BJ (cell line): ENCODE results near the gene RAB3GAP1. TPM values are rescaled to one million over a fixed set of nuclear protein-coding genes. Genes with fewer than 3 reads are reported as not detected.

Experiments used
- CTCF ChIA-PET: fragments of 350-600 bp; formaldehyde crosslinking; extraction: SDS; loops from one replicate; lab custom pipeline; 2021; ENCODE audit warnings: antibody characterized with exemption, inconsistent platforms; lab: Yijun Ruan, JAX
- POLR2A ChIA-PET: fragments of 300-600 bp; sonication (Branson Sonifier 250); formaldehyde crosslinking; extraction: SDS; loops from one replicate; lab custom pipeline; 2021; ENCODE audit warnings: antibody characterized with exemption; lab: Charles Lee
- DNase-seq: peaks from one replicate; pipeline ENCODE4 v3.0.0-alpha.2; 2011; ENCODE audit warnings: low read depth
- H3K27me3 ChIP-seq: 2 replicates; pipeline ENCODE4 v1.6.0; 2011; ENCODE audit warnings: low read length; ENCODE audit not compliant: control insufficient read depth, insufficient read depth
- H3K36me3 ChIP-seq: 2 replicates; pipeline ENCODE4 v1.5.1; 2011; ENCODE audit warnings: low read length; ENCODE audit not compliant: control insufficient read depth, insufficient read depth
- H3K4me3 ChIP-seq: 2 replicates; pipeline ENCODE4 v1.5.1; 2011; ENCODE audit warnings: low read depth, mild to moderate bottlenecking, control low read depth, low read length
- polyA plus RNA-seq: library from polyadenylated mRNA; depleted of rRNA; stranded (reverse); fragments of >200 nt; gene quantifications from 2 replicates; pipeline ENCODE4 v1.2.3, GENCODE V29; 2011
- TF ChIP-seq, protein P1 (sequence below): IDR thresholded peaks from 2 replicates; pipeline ENCODE4 v1.5.1; 2011; ENCODE audit warnings: low read depth, mild to moderate bottlenecking, control low read depth, inconsistent platforms, low read length, moderate library complexity; ENCODE audit not compliant: insufficient read depth

Gene RAB3GAP1
- polyA plus RNA-seq, 1 experiment, result 22.4 TPM

DNA sequence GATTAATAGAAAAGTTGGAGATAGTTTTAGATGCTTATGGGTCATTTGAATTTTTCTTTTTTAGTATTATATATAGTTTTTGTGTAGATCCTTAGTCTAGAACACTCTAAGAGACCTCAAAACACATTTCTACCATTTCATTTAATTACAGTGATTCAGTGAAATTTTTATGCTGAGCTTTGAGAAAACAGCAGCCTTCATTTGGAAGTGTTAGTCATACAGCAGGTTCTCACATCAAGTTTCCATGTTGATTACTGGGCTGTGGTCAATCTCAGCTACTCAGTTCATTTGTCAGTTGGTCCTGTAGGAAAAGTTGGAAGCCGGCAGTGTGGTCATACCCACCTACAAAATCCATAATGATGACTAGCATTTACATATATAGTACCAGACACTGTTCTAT, 42.8 kb upstream of the RAB3GAP1 start:
- H3K36me3 ChIP-seq, result no peaks in the 10 kb centered on the region
- ChIA-PET POLR2A (no interaction called here), CTCF (interaction anchor here (0.7 kb wide), 1 partner anchor 13 kb away, joined by 3 read pairs; no protein-coding TSS in a partner anchor)
- peaks cover 6% of the 10 kb centered on the region; the same call in 1 of the 2 replicates for H3K27me3 ChIP-seq
- DNase-seq, result no peak
- H3K4me3 ChIP-seq, result no peak overlapping the region
- TF ChIP-seq, protein P1, sequence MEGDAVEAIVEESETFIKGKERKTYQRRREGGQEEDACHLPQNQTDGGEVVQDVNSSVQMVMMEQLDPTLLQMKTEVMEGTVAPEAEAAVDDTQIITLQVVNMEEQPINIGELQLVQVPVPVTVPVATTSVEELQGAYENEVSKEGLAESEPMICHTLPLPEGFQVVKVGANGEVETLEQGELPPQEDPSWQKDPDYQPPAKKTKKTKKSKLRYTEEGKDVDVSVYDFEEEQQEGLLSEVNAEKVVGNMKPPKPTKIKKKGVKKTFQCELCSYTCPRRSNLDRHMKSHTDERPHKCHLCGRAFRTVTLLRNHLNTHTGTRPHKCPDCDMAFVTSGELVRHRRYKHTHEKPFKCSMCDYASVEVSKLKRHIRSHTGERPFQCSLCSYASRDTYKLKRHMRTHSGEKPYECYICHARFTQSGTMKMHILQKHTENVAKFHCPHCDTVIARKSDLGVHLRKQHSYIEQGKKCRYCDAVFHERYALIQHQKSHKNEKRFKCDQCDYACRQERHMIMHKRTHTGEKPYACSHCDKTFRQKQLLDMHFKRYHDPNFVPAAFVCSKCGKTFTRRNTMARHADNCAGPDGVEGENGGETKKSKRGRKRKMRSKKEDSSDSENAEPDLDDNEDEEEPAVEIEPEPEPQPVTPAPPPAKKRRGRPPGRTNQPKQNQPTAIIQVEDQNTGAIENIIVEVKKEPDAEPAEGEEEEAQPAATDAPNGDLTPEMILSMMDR, result no peak

DNA sequence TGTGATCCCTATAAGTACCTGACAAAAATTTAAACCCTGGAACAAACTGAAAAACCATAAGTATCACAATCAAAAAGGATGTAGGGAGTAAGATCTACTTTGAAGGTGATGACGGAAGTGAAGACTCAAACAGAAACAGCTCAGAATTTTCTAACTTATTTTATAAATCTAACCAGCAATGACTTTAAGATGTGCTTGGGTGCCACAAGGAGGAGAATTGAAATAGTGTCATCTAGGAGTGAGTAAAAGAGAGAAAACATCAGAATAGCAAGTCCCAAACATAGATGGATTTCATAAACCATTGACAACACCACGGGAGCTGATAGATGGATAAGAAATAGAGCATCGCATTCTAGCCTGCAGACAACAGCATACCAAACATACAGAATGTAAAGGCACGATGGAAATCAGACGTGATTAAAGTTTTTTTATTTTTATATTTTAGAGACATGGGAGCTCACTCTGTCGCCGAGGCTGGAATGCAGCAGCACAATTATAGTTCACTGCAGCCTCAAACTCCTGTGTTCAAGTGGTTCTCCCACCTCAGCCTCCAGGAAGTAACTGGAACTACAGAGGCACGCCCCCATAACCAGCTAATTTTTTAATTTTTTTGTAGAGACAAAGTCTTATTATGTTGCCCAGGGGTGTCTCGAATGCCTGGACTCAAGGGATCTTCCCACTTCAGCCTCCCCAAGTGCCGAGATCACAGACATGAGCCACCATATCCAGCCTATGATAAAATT, 41.7 kb upstream of the RAB3GAP1 start:
- Histone ChIP-seq H3K27me3 (peaks cover 2% of the 10 kb centered on the region; the same call in 1 of the 2 replicates), H3K4me3 (no peak overlapping the region), H3K36me3 (no peaks in the 10 kb centered on the region)
- no peak for DNase-seq
- ChIA-PET POLR2A (no interaction called here), CTCF (interaction anchor here (1.7 kb wide), 1 partner anchor 699 kb away, joined by 7 read pairs; no protein-coding TSS in a partner anchor)
- TF ChIP-seq, protein P1, result no peak

DNA sequence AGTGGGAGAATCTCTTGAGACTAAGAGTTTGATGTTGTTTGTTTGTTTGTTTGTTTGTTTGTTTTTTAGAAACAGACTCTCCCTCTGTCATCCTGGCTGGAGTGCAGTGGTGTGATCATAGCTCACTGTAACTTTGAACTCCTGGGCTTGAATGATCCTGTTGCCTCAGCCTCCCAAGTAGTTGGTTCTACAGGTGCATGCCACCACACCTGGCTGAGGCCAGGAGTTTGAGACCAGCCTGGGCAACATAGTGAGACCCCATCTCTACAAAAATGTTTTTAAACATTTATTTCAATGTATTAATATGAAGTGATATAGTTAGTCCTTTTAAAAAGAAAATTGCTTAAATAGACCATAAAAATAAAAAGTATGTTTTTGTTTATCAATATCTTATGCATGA, 40.5 kb upstream of the RAB3GAP1 start:
- CTCF ChIA-PET, result interaction anchor here (0.8 kb wide), 1 partner anchor 341 kb away, joined by 3 read pairs; no protein-coding TSS in a partner anchor

DNA sequence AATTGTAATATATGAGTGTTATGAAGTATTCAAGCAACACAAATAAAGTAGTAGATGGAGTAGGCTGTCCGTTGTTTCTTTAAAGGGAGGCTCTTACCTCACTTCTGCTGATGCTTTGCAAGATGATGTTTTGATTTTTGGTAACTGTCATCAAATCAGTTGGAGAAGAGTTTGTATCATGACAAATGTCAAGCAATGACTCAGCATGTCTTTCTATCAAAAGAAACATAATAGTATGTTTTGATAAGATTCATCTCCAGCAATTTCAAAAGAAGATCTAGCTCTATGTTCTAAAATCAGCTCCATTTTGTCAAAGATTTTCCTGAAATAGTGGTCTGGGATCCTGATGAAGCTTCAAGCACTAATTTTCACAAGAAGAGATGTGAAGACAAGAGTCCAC, 30.5 kb upstream of the RAB3GAP1 start:
- CTCF ChIA-PET, result interaction anchor here (0.6 to 0.9 kb wide), 2 partner anchors 670 to 688 kb away, joined by 3 to 4 read pairs; no protein-coding TSS in a partner anchor
- Histone ChIP-seq H3K4me3 (no peak overlapping the region), H3K36me3 (no peaks in the 10 kb centered on the region), H3K27me3 (peaks cover 2% of the 10 kb centered on the region)
- POLR2A ChIA-PET, result no interaction called here
- TF ChIP-seq, protein P1, result no peak
- DNase-seq, result no peak

More for the DNA sequence above, 40.5 kb upstream of the RAB3GAP1 start:
- H3K36me3 ChIP-seq, result no peaks in the 10 kb centered on the region
- TF ChIP-seq, protein P1, result no peak
- H3K27me3 ChIP-seq, result no peaks in the 10 kb centered on the region
- no peak for DNase-seq
- POLR2A ChIA-PET, result no interaction called here
- H3K4me3 ChIP-seq, result no peak overlapping the region
